Stimulated activated CD4-positive, alpha-beta T cell treated with anti-CD3 and anti-CD28 coated beads, TNF-alpha, amount 100 ng/mL, for 48 hours (primary cell): ENCODE data around the gene SMARCA4.
"Not testable (repeated sequence)": the region's sequence is repeated elsewhere in the genome, so short reads cannot be mapped to it uniquely, and the experiment has no call there.

Source experiments
- DNase-seq, 3 donors: peaks; one replicate each; pipeline ENCODE4 v3.0.0-alpha.2; 2020; ENCODE audit warnings: low read depth in 3 of 3

The SMARCA4 gene

DNA sequence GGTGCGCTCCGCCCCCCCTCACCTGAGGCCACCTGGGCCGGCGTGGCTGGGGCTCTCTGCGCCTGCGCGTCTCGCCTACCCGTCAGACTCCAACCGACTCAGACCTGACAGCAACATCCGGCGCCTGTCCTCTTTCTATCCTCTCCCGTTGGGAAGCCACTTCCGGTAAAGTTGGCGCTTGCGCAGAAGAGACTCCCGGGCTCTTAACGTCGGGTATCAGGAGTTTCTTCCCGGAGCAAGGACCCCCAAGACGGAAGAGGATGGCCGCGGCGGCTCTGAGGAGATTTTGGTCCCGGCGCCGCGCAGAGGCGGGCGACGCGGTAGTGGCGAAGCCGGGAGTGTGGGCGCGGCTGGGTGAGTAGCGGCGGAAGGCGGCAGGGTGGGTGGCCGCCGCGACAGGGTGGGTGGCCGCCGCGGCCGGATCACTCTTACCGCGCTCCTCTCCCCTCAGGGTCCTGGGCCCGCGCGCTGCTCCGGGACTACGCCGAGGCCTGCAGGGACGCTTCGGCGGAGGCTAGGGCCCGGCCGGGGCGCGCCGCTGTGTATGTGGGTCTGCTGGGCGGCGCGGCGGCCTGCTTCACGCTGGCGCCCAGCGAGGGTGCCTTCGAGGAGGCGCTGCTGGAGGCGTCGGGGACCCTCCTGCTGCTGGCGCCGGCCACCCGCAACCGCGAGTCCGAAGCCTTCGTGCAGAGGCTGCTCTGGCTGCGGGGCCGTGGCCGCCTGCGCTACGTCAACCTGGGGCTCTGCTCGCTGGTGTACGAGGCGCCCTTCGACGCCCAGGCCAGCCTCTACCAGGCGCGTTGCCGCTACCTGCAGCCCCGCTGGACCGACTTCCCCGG, 32.0 kb upstream of the SMARCA4 start, which contains the start of the genes TIMM29 and YIPF2:
Gene TIMM29 (plus strand): TSS at position 249 of the 839 bp plus-strand sequence. CDS start 12 bp downstream, at position 261.
Gene YIPF2 (minus strand): TSS at position 77 of the 839 bp plus-strand sequence. CDS start 229 bp downstream, outside the sequence.
- DNase-seq: peak; percentile 93 to 95 (median 94)

- no peak for DNase-seq
These were observed 31.4 kb upstream of the SMARCA4 start for GRCh38 chr19:10929402-10929794.

DNA sequence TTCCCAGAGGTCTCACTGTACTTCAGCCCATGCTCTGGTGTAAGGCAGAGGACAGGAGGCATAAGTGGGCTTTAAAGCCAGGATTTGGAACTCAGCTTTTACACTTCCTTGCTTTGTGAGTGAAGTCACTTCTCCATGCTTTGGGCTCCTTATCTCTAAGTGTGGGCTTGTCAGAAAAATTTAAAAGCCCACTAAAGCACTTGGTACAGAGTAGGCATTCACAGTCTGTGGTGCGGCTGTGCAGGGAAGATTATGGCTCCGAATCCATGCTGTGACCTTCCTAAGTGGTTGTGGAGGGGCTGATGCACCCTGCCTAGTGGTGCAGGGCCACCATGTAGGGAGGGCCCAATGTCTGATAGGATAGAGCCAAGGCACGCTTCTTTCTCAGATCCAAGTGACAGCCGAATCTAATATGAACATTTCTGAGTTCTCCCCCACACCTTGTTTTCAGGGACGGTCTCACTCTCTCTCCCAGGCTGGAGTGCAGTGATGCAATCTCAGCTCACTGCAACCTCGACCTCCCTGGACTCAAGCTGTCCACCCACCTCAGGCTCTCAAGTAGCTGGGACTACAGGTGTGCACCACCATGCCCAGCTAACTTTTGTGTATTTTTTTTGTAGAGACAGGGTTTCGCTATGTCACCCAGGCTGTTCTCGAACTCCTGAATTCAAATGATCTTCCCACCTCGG, 25.3 kb upstream of the SMARCA4 start:
- DNase-seq: no peak

DNA sequence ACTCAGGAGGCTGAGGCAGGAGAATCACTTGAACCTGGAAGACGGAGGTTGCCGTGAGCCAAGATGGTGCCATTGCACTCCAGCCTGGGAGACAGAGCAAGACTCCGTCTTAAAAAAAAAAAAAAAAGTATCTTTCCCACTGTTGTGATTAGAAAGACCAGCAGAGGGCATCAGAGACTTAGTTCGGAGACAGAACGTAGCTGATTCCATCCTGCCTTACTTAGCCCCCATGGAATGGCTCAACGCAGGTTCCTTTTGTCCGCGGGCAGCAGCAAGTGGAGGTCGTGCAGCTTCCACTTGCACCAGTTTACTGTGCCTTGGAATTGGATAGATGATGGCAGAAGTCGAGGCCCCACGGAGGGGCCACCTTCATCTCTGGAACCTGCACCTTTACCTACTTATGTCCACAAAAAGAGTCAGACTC, 24.2 kb upstream of the SMARCA4 start:
- DNase-seq: peak in 1 of 3 donors; percentile 29

DNA sequence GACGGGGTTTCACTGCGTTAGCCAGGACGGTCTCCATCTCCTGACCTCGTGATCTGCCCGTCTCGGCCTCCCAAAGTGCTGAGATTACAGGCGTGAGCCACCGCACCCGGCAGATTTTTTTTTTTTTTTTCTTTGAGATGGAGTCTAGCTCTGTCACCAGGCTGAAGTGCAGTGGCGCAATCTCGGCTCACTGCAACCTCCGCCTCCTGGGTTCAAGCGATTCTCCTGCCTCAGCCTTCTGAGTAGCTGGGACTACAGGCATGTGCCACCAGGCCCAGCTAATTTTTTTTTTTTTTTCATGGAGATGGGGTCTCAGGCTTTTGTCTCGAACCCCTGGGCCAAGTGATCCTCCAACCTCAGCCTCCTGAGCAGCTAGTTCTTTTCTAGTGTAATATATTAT, 19.2 kb upstream of the SMARCA4 start:
- DNase-seq: not testable (repeated sequence)

- DNase-seq: not testable (repeated sequence)
These were observed 17.4 kb upstream of the SMARCA4 start for GRCh38 chr19:10943412-10943811.

GRCh38 chr19:10945264-10945663, 15.6 kb upstream of the SMARCA4 start:
- no peak for DNase-seq

DNA sequence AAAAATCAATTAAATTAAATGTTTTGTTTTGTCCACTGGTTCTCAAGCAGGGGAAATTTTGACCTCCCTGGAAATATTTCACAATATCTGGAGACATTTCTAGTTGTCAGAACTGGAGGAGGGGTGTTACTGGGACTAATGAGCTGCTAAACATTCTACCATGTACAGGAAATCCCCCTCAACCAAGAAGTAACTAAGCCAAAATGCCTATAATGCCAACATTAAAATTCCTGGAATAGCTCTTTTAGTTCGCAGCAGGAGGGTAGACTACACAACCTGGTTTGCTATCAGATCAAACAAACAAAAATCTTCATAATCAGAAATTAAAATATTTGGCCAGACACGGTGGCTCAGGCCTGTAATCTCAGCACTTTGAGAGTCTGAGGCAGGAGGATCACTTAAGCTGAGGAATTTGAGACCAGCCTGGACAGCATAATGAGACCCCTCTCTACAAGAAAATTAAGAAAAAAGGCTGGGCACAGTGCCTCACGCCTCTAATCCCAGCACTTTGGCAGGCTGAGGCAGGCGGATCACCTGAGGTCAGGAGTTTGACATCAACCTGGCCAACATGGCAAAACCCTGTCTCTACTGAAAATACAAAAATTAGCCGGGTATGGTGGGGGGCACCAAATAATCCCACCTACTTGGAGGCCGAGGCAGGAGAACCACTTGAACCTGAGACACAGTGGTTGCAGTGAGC, 13.7 kb upstream of the SMARCA4 start:
- no peak for DNase-seq

GRCh38 chr19:10952809-10953208, 8.0 kb upstream of the SMARCA4 start:
- no peak for DNase-seq

DNA sequence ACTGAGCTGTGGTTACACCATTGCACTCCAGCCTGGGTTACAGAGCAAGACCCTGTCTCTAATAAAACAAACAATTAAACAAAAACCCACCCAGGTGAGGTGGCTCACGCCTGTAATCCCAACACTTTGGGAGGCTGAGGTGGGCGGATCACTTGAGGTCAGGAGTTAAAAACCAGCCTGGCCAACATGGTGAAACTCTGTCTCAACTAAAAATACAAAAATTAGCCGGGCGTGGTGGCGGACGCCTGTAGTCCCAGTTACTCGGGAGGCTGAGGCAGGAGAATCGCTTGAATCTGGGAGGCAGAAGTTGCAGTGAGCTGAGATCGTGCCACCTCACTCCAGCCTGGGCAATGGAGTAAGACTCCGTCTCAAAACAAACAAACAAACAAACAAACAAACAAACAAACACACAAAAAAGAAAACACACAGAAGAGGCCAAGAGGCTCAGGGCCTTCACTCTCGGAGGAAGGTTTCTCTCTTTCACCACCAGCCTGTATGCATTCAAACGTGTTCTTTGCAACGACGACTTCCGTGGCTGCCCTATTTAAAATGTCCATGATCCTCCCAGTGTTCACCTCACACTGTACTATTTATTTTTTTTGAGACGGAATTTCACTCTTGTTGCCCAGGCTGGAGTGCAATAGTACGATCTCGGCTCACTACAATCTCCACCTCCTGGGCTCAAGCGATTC, 1.4 kb upstream of the SMARCA4 start:
- not testable (repeated sequence) for DNase-seq

GRCh38 chr19:10961073-10961860, 437 bp downstream of the SMARCA4 start:
- peak in 1 of 3 donors; percentile 27 for DNase-seq

- DNase-seq: no peak
These were observed 2.0 kb downstream of the SMARCA4 start for GRCh38 chr19:10962863-10963262.

- DNase-seq: no peak
These were observed 3.0 kb downstream of the SMARCA4 start for GRCh38 chr19:10963865-10964264.

DNA sequence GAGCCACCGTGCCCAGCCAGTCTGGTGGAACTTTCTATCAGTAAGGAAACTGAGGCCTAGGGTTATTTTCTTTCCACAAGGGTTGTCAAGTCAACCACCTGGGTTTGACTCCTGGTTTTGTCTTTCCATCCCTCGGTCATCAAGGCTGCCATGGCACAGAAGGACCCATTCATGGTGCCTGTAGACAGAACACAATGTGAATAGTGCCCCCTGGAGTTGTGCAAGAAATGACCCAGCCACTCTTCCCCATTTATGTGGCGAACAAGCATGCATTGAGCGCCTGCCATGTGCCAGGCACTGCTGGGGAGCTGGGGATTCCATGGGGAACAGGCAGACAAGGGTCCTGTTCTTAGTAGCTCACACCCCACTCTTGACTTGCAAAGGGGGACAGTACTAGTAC, 4.1 kb downstream of the SMARCA4 start:
- no peak for DNase-seq

- DNase-seq: no peak
These were observed 4.6 kb downstream of the SMARCA4 start for GRCh38 chr19:10965398-10965797.

GRCh38 chr19:10966809-10967208, 6.0 kb downstream of the SMARCA4 start:
- DNase-seq: no peak

DNA sequence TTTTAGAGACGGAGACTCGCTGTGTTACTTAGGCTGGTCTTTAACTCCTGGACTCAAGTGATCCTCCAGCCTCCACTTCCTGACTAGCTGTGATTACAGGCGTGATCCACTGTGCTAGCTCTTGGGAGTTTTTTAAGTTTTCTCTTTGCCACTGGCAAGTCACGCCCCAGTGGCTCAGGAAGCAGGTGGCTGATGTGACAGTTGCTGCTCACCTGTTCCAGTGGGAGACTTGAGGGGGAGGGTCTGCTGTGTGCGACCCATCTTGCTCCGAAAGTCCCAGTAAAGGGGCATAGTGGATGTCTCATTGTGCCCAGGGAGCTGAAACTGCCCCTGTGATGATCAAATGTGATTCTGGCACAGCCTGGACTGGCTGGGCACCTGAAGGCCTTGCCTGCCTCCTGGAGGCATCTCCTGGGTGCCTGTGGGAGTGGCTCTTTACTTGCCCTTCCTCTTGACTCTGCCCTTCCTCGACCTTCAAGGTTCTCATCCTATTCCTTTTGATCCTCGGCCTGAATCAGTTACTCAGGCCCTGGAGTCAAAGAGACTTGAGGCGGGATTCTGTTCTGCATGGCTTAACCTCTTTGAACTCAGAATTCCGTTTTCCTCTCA, 7.8 kb downstream of the SMARCA4 start:
- DNase-seq: no peak

DNA sequence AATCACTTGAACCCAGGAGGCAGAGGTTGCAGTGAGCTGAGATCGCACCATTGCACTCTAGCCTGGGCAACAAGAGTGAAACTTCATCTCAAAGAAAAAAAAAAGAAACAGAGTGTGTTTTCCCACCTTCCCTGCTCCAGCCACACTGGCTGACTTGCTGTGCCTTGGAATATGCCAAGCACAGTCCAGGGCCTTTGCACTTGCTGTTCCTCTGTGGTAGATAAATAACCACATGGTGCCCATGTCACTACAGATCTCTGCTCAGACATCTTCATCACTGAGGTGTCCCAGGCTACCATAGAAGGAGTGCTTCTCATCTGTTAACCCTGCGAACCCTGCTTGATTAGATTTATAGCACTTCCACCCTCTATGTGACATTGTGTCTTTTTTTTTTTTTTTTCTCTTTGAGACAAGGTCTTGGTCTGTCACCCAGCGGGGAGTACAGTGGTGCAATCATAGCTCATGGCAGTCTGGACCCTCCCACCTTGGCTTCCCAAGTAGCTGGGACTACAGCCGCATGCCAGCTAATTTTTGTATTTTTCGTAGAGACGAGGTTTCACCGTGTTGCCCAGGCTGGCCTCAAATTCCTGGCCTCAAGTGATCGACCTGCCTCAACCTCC, 10.4 kb downstream of the SMARCA4 start:
- DNase-seq: no peak

- no peak for DNase-seq
These were observed 14.7 kb downstream of the SMARCA4 start for GRCh38 chr19:10975374-10976130.
